HepG2 (cell line): ENCODE measurements around the gene PUS7. TPM values are rescaled to one million over a fixed set of nuclear protein-coding genes. Genes with fewer than 3 reads are reported as not detected.

ENCODE experiments used
- ATAC-seq: fragments of 200-7000 bp; cut with Tn5 transposase; 3 replicates; pipeline ENCODE4 v1.9.1; 2020; ENCODE audit warnings: mild to moderate bottlenecking, moderate library complexity
- BruUV-seq: library from RNA; stranded (reverse); fragments of 400-500 nt; replicated peaks from 2 replicates; lab custom pipeline; 2021; lab: Mats Ljungman, UMichigan
- CTCF ChIA-PET: fragments of 300-600 bp; formaldehyde crosslinking; extraction: SDS; loops from one replicate; lab custom pipeline; 2021; ENCODE audit warnings: low total read pairs, inconsistent platforms, low intra/inter-chr PET ratio; lab: Yijun Ruan, JAX
- POLR2A ChIA-PET: fragments of 350-600 bp; sonication (Branson Sonifier 250); formaldehyde crosslinking; loops from one replicate; lab custom pipeline; 2020; ENCODE audit warnings: antibody characterized with exemption, inconsistent platforms; lab: Yijun Ruan, JAX
- DNase-seq: peaks from one replicate; pipeline ENCODE4 v3.0.0-alpha.2; 2015; ENCODE audit warnings: low spot score
- FAIRE-seq: peaks from 3 replicates; lab custom pipeline; 2011; peaks lifted over from hg19 to GRCh38; lab: Jason Lieb, UNC
- H2AFZ ChIP-seq: one replicate; pipeline ENCODE4 v1.6.1; 2011; ENCODE audit warnings: low read length, inconsistent platforms
- H3K27ac ChIP-seq: fragments of 300-600 bp; 3 replicates; pipeline ENCODE4 v1.8.0; 2011; ENCODE audit warnings: mixed run types, mild to moderate bottlenecking, mixed read lengths, low read length, inconsistent platforms; ENCODE audit not compliant: insufficient read depth; ENCODE audit errors: extremely low read length
- H3K27me3 ChIP-seq, 2 experiments: fragments of 200-600 bp in 1 of 2; 2 replicates in 1 of 2; 3 replicates in 1 of 2; pipeline versions ENCODE4 v1.6.0 to v1.8.0; 2011; ENCODE audit warnings: low read length in 2 of 2, mild to moderate bottlenecking in 2 of 2, moderate library complexity in 2 of 2, inconsistent platforms in 1 of 2; ENCODE audit not compliant: insufficient read depth in 2 of 2, control insufficient read depth in 1 of 2
- H3K36me3 ChIP-seq, 2 experiments: fragments of 200-600 bp in 1 of 2; replicated peaks in 1 of 2; 2 replicates in 1 of 2; 3 replicates in 1 of 2; pipeline versions ENCODE4 v1.5.1 to v1.8.0; 2011; ENCODE audit warnings: low read length in 2 of 2, inconsistent platforms in 1 of 2; ENCODE audit not compliant: insufficient read depth in 2 of 2, control insufficient read depth in 1 of 2
- H3K4me1 ChIP-seq: 2 replicates; pipeline ENCODE4 v1.5.1; 2012; ENCODE audit warnings: low read length, inconsistent platforms; ENCODE audit not compliant: insufficient read depth
- H3K4me2 ChIP-seq: 2 replicates; pipeline ENCODE4 v1.6.0; 2011; ENCODE audit warnings: low read depth, low read length, inconsistent platforms
- H3K4me3 ChIP-seq, 3 experiments: fragments of 200-600 bp in 1 of 3; sonication (generic), shearing (Covaris generic) in 1 of 3; replicated peaks in 1 of 3; 2 replicates each; pipeline ENCODE4 v1.5.1; 2011 to 2016; ENCODE audit warnings: low read length in 3 of 3, inconsistent platforms in 2 of 3, low read depth in 2 of 3, mild to moderate bottlenecking in 2 of 3, control low read depth in 1 of 3, mixed read lengths in 1 of 3; ENCODE audit not compliant: insufficient read depth in 1 of 3
- H3K79me2 ChIP-seq: one replicate; pipeline ENCODE4 v1.6.1; 2011; ENCODE audit warnings: low read length, inconsistent platforms; ENCODE audit not compliant: insufficient read depth
- H3K9ac ChIP-seq: 2 replicates; pipeline ENCODE4 v1.6.0; 2011; ENCODE audit warnings: mild to moderate bottlenecking, low read depth, low read length, inconsistent platforms; ENCODE audit not compliant: insufficient read depth
- H3K9me3 ChIP-seq: 2 replicates; pipeline ENCODE4 v1.5.1; 2012; ENCODE audit warnings: mild to moderate bottlenecking, low read length
- H4K20me1 ChIP-seq: 2 replicates; pipeline ENCODE4 v1.6.0; 2011; ENCODE audit warnings: inconsistent platforms, mild to moderate bottlenecking, low read length, moderate library complexity; ENCODE audit not compliant: insufficient read depth
- FOXA1 ChIP-seq, 2 experiments: fragments of 450-650 bp in 1 of 2; sonication (generic) in 1 of 2; formaldehyde crosslinking in 1 of 2; IDR thresholded peaks; 2 replicates each; pipeline versions ENCODE4 v1.4.0 to v1.6.1; 2016 to 2020; ENCODE audit warnings: missing genetic modification reagents in 1 of 2
- HCFC1 ChIP-seq: fragments of 150-350 bp; IDR thresholded peaks from 2 replicates; pipeline ENCODE4 v1.6.1; 2014; ENCODE audit warnings: low read depth, low read length
- KAT2B ChIP-seq: fragments of 150-350 bp; IDR thresholded peaks from 2 replicates; pipeline ENCODE4 v1.6.1; 2014; ENCODE audit warnings: low read depth, low read length, borderline replicate concordance
- KLF16 ChIP-seq, 2 experiments: sonication (generic) in 1 of 2; formaldehyde crosslinking in 1 of 2; IDR thresholded peaks; 2 replicates each; pipeline versions ENCODE4 v1.6.1 to v1.8.0; 2016 to 2023; ENCODE audit warnings: missing genetic modification reagents in 2 of 2, missing compliant biosample characterization in 1 of 2
- SRSF9 ChIP-seq: fragments of 200-400 bp; formaldehyde crosslinking; IDR thresholded peaks from 2 replicates; pipeline ENCODE4 v1.6.1; 2018; ENCODE audit warnings: borderline replicate concordance, mild to moderate bottlenecking, low read depth, low read length; ENCODE audit not compliant: insufficient read depth, poor library complexity, severe bottlenecking
- UBTF ChIP-seq: sonication (generic); formaldehyde crosslinking; IDR thresholded peaks from 2 replicates; pipeline ENCODE4 v1.4.0; 2020; ENCODE audit warnings: mild to moderate bottlenecking, missing genetic modification reagents
- ZFY ChIP-seq: sonication (generic); formaldehyde crosslinking; IDR thresholded peaks from 2 replicates; pipeline ENCODE4 v1.4.0; 2020; ENCODE audit warnings: missing genetic modification reagents
- ZKSCAN8 ChIP-seq: IDR thresholded peaks from 2 replicates; pipeline ENCODE4 v1.6.1; 2016; ENCODE audit warnings: borderline replicate concordance, missing genetic modification reagents, missing compliant biosample characterization
- ZMYM3 ChIP-seq: sonication (generic); formaldehyde crosslinking; IDR thresholded peaks from 2 replicates; pipeline ENCODE4 v1.5.1; 2020; ENCODE audit warnings: mild to moderate bottlenecking, missing genetic modification reagents
- ZNF33B ChIP-seq: sonication (generic); formaldehyde crosslinking; IDR thresholded peaks from 2 replicates; pipeline ENCODE4 v1.5.1; 2020; ENCODE audit warnings: mild to moderate bottlenecking, missing genetic modification reagents
- ZNF44 ChIP-seq: sonication (generic); formaldehyde crosslinking; IDR thresholded peaks from 2 replicates; pipeline ENCODE4 v1.5.1; 2020; ENCODE audit warnings: mild to moderate bottlenecking, missing genetic modification reagents
- ZNF652 ChIP-seq: IDR thresholded peaks from 2 replicates; pipeline ENCODE4 v1.6.1; 2016; ENCODE audit warnings: low read depth, borderline replicate concordance
- ZNF790 ChIP-seq: sonication (generic); formaldehyde crosslinking; IDR thresholded peaks from 2 replicates; pipeline ENCODE4 v1.8.0; 2022; ENCODE audit warnings: missing genetic modification reagents, mild to moderate bottlenecking, borderline replicate concordance
- ZNF800 ChIP-seq: sonication (generic); formaldehyde crosslinking; IDR thresholded peaks from 2 replicates; pipeline ENCODE4 v1.4.0; 2020; ENCODE audit warnings: missing genetic modification reagents
- WGBS: methylation state at CpG from one replicate; pipeline ENCODE4 v1.1.6; 2017; ENCODE audit warnings: low lambda C conversion rate; 5-methylcytosine and 5-hydroxymethylcytosine counted together
- in situ Hi-C: cut with HindIII; loops from 2 replicates; pipeline ENCODE4 v1.10.0; 2017; ENCODE audit warnings: low pct_unique_long_range_greater_than_20kb; ENCODE audit not compliant: extremely low pct_ligation_motif_present
- intact Hi-C: fragments of 100-400 bp; cut with micrococcal nuclease; formaldehyde crosslinking; loops from one replicate; pipeline ENCODE4 v1.10.0; 2022; ENCODE audit not compliant: unreplicated experiment
- polyA plus RNA-seq, 8 experiments: library from polyadenylated mRNA; depleted of rRNA in 3 of 8; stranded (reverse) in 7 of 8; unstranded in 1 of 8; fragments of >200 nt; fragmentation: Illumina TruSeq in 4 of 8; extraction: Trizol in 4 of 8; gene quantifications; 2 replicates each; pipeline versions ENCODE4 v1.2.1 to v1.2.3, GENCODE V29; 2011 to 2016; ENCODE audit warnings: low read depth in 4 of 8, missing spikeins in 1 of 8, mixed read lengths in 1 of 8; ENCODE audit not compliant: insufficient read depth in 1 of 8
- total RNA-seq, 5 experiments: library from RNA; depleted of rRNA; stranded (reverse); fragments of >200 nt; fragmentation: Illumina TruSeq; extraction: Trizol; gene quantifications; 2 replicates each; pipeline ENCODE4 v1.2.3, GENCODE V29; 2016; ENCODE audit warnings: low read depth in 1 of 5

The PUS7 gene
- total and polyA plus RNA-seq, 2 of the 13 experiments (the other 11 are each of a cell fraction or from before 2014, with no cell fraction given), result 14.4 to 41.2 TPM

- H3K4me1 ChIP-seq, result no peaks in the 10 kb centered on the region
- no TSS peak for BruUV-seq
- no peak overlapping the region for H2AFZ ChIP-seq
- intact Hi-C loops, result no loop called here
- H3K27me3 ChIP-seq, result no peaks in the 10 kb centered on the region
- no peak overlapping the region for H3K4me3 ChIP-seq
- in situ Hi-C loops, result no loop called here
- POLR2A ChIA-PET, result no interaction called here
- FAIRE-seq (no peak), ATAC-seq (no peak), DNase-seq (no peak)
- TF ChIP-seq KLF16 (CRISPR knock-in tag; IDR thresholded peaks at IDR 0.05), result no peak
- no peak for TF ChIP-seq ZNF33B (CRISPR knock-in tag)
- no peak overlapping the region for H3K4me2 ChIP-seq
- no peaks in the 10 kb centered on the region for H4K20me1 ChIP-seq
- H3K9ac ChIP-seq, result no peak overlapping the region
- H3K9me3 ChIP-seq, result no peaks in the 10 kb centered on the region
- no peaks in the 10 kb centered on the region for H3K36me3 ChIP-seq
- 77% methylated on average over 8 of the region's 8 CpGs for WGBS
- H3K27ac ChIP-seq, result no peak overlapping the region
- CTCF ChIA-PET, result no interaction called here
- H3K79me2 ChIP-seq, result no peaks in the 10 kb centered on the region
Measured at GRCh38 chr7:105450177-105450861, 71.8 kb downstream of the PUS7 start.

GRCh38 chr7:105448181-105448580 is 73.9 kb downstream of the PUS7 start:
- POLR2A ChIA-PET, result no interaction called here
- no peak overlapping the region for H3K9ac ChIP-seq
- H3K9me3 ChIP-seq, result no peaks in the 10 kb centered on the region
- no peak overlapping the region for H2AFZ ChIP-seq
- CTCF ChIA-PET, result no interaction called here
- H3K36me3 ChIP-seq, result no peaks in the 10 kb centered on the region
- no peak overlapping the region for H3K4me3 ChIP-seq
- no peaks in the 10 kb centered on the region for H3K27me3 ChIP-seq
- ATAC-seq (no peak), DNase-seq (no peak), FAIRE-seq (no peak)
- H3K79me2 ChIP-seq, result no peaks in the 10 kb centered on the region
- intact Hi-C loops (no loop called here), in situ Hi-C loops (no loop called here)
- TF ChIP-seq UBTF (CRISPR knock-in tag), result no peak
- no peak for TF ChIP-seq ZNF652 (CRISPR knock-in tag)
- TF ChIP-seq ZNF790 (CRISPR knock-in tag), result no peak
- no peak for TF ChIP-seq ZMYM3
- no peak for TF ChIP-seq ZNF44 (CRISPR knock-in tag)
- no peak for TF ChIP-seq FOXA1 (IDR thresholded peaks at IDR 0.05)
- no peak for TF ChIP-seq FOXA1 (CRISPR knock-in tag; IDR thresholded peaks at IDR 0.05)
- no peak for TF ChIP-seq SRSF9
- TF ChIP-seq KAT2B, result no peak
- TF ChIP-seq ZFY (CRISPR knock-in tag), result no peak
- TF ChIP-seq HCFC1, result no peak
- no peak for TF ChIP-seq ZKSCAN8
- no peak for TF ChIP-seq ZNF800 (CRISPR knock-in tag)
- H3K4me1 ChIP-seq, result no peaks in the 10 kb centered on the region
- no TSS peak for BruUV-seq
- H3K27ac ChIP-seq, result no peak overlapping the region
- H3K4me2 ChIP-seq, result no peak overlapping the region
- no peaks in the 10 kb centered on the region for H4K20me1 ChIP-seq
- WGBS, result 63% methylated on average over 8 of the region's 8 CpGs
